ENCODE results near the gene PPM1F.

Gene PPM1F

GRCh38 chr22:21977814-21978213 is 25.2 kb upstream of the PPM1F start:
- in situ Hi-C loops (cut with MboI; ENCODE audit: low sequenced_read_pairs, unreplicated experiment): no loop called here
- TF ChIP-seq CTCF (IDR thresholded peaks at IDR 0.05; ENCODE audit: borderline replicate concordance, control extremely low read depth, extremely low read depth, insufficient read depth, missing control alignments): no peak
- DNase-seq (ENCODE audit: low spot score): no peak

- no peak for DNase-seq (ENCODE audit: low spot score)
- no peak for TF ChIP-seq CTCF (IDR thresholded peaks at IDR 0.05; ENCODE audit: borderline replicate concordance, control extremely low read depth, extremely low read depth, insufficient read depth, missing control alignments)
- in situ Hi-C loops (cut with MboI; ENCODE audit: low sequenced_read_pairs, unreplicated experiment): no loop called here
Measured at GRCh38 chr22:21975854-21976345, 23.3 kb upstream of the PPM1F start.

GRCh38 chr22:21975273-21975672 is 22.6 kb upstream of the PPM1F start:
- in situ Hi-C loops (cut with MboI; ENCODE audit: low sequenced_read_pairs, unreplicated experiment): no loop called here
- TF ChIP-seq CTCF (IDR thresholded peaks at IDR 0.05; ENCODE audit: borderline replicate concordance, control extremely low read depth, extremely low read depth, insufficient read depth, missing control alignments): no peak

GRCh38 chr22:21974058-21974649 is 21.5 kb upstream of the PPM1F start:
- in situ Hi-C loops (cut with MboI; ENCODE audit: low sequenced_read_pairs, unreplicated experiment): no loop called here
- TF ChIP-seq CTCF (IDR thresholded peaks at IDR 0.05; ENCODE audit: borderline replicate concordance, control extremely low read depth, extremely low read depth, insufficient read depth, missing control alignments): no peak

More at GRCh38 chr22:21975273-21975672, 22.6 kb upstream of the PPM1F start:
- DNase-seq (ENCODE audit: low spot score): no peak

GRCh38 chr22:21972806-21973205 is 20.2 kb upstream of the PPM1F start:
- in situ Hi-C loops (cut with MboI; ENCODE audit: low sequenced_read_pairs, unreplicated experiment): no loop called here
- no peak for DNase-seq (ENCODE audit: low spot score)
- no peak for TF ChIP-seq CTCF (IDR thresholded peaks at IDR 0.05; ENCODE audit: borderline replicate concordance, control extremely low read depth, extremely low read depth, insufficient read depth, missing control alignments)

More at GRCh38 chr22:21974058-21974649, 21.5 kb upstream of the PPM1F start:
- no peak for DNase-seq (ENCODE audit: low spot score)

GRCh38 chr22:21972293-21972779 is 19.7 kb upstream of the PPM1F start:
- DNase-seq (ENCODE audit: low spot score): peak; percentile 91
- TF ChIP-seq CTCF (IDR thresholded peaks at IDR 0.05; ENCODE audit: borderline replicate concordance, control extremely low read depth, extremely low read depth, insufficient read depth, missing control alignments): peak; percentile 89
- in situ Hi-C loops (cut with MboI; ENCODE audit: low sequenced_read_pairs, unreplicated experiment): no loop called here
